Mesenchymal stem cell (in vitro differentiated cells and primary cell): Measurements from ENCODE around the gene RASA3.
"Not testable (repeated sequence)": the region's sequence is repeated elsewhere in the genome, so short reads cannot be mapped to it uniquely, and the experiment has no call there.

Experiments used
- DNase-seq: peaks from one replicate; pipeline ENCODE4 v3.0.0-alpha.2; 2013
- H2AFZ ChIP-seq: one replicate; pipeline ENCODE4 v1.6.1; 2013; ENCODE audit warnings: low read depth, mild to moderate bottlenecking, control low read depth, inconsistent platforms, low read length, moderate library complexity
- H2AK5ac ChIP-seq: 2 replicates; pipeline ENCODE4 v1.6.1; 2013; ENCODE audit warnings: low read length, moderate library complexity, mild to moderate bottlenecking, inconsistent platforms; ENCODE audit not compliant: severe bottlenecking
- H2BK120ac ChIP-seq: one replicate; pipeline ENCODE4 v1.6.1; 2013; ENCODE audit warnings: low read depth, mild to moderate bottlenecking, inconsistent platforms, low read length, moderate library complexity
- H2BK12ac ChIP-seq, 2 experiments: one replicate each; pipeline ENCODE4 v1.6.1; 2013; ENCODE audit warnings: inconsistent platforms in 2 of 2, low read length in 2 of 2, mild to moderate bottlenecking in 2 of 2, moderate library complexity in 2 of 2, control low read depth in 1 of 2
- H2BK15ac ChIP-seq: one replicate; pipeline ENCODE4 v1.6.1; 2013; ENCODE audit warnings: mild to moderate bottlenecking, low read depth, inconsistent platforms; ENCODE audit not compliant: poor library complexity, severe bottlenecking
- H2BK5ac ChIP-seq: 2 replicates; pipeline ENCODE4 v1.6.1; 2013; ENCODE audit warnings: low read depth, mild to moderate bottlenecking, low read length, control low read depth, inconsistent platforms; ENCODE audit not compliant: poor library complexity, severe bottlenecking
- H3K14ac ChIP-seq, 2 experiments: one replicate each; pipeline ENCODE4 v1.6.1; 2013; ENCODE audit warnings: inconsistent platforms in 2 of 2, low read length in 2 of 2, control low read depth in 1 of 2, mild to moderate bottlenecking in 1 of 2, moderate library complexity in 1 of 2
- H3K18ac ChIP-seq, 2 experiments: one replicate each; pipeline ENCODE4 v1.6.1; 2013; ENCODE audit warnings: inconsistent platforms in 2 of 2, low read length in 2 of 2, control low read depth in 1 of 2, low read depth in 1 of 2, mild to moderate bottlenecking in 1 of 2
- H3K23ac ChIP-seq, 2 experiments: one replicate each; pipeline ENCODE4 v1.6.1; 2013; ENCODE audit warnings: inconsistent platforms in 2 of 2, low read length in 2 of 2, mild to moderate bottlenecking in 2 of 2, moderate library complexity in 2 of 2, control low read depth in 1 of 2
- H3K27ac ChIP-seq: 2 replicates; pipeline ENCODE4 v1.5.1; 2013; ENCODE audit warnings: mild to moderate bottlenecking, moderate library complexity, low read length, control low read depth, inconsistent platforms; ENCODE audit not compliant: poor library complexity, severe bottlenecking
- H3K27me3 ChIP-seq, 2 experiments: 2 replicates each; pipeline versions ENCODE4 v1.6.1 to v1.7.0; 2013; ENCODE audit warnings: low read length in 2 of 2, mild to moderate bottlenecking in 2 of 2, moderate library complexity in 2 of 2, control low read depth in 1 of 2, inconsistent platforms in 1 of 2; ENCODE audit not compliant: control insufficient read depth in 1 of 2, insufficient read depth in 1 of 2
- H3K36me3 ChIP-seq, 2 experiments: 2 replicates each; pipeline versions ENCODE4 v1.6.1 to v1.7.0; 2013; ENCODE audit warnings: low read length in 2 of 2, control low read depth in 1 of 2, inconsistent platforms in 1 of 2, low read depth in 1 of 2, mild to moderate bottlenecking in 1 of 2; ENCODE audit not compliant: insufficient read depth in 2 of 2, control insufficient read depth in 1 of 2
- H3K4ac ChIP-seq, 2 experiments: one replicate each; pipeline ENCODE4 v1.6.1; 2013; ENCODE audit warnings: inconsistent platforms in 2 of 2, low read length in 2 of 2, mild to moderate bottlenecking in 2 of 2, moderate library complexity in 2 of 2, control low read depth in 1 of 2, low read depth in 1 of 2
- H3K4me1 ChIP-seq: 2 replicates; pipeline ENCODE4 v1.6.1; 2013; ENCODE audit warnings: low read depth, low read length, control low read depth; ENCODE audit not compliant: control insufficient read depth, insufficient read depth
- H3K4me2 ChIP-seq: 2 replicates; pipeline ENCODE4 v1.6.1; 2013; ENCODE audit warnings: low read length, mild to moderate bottlenecking, inconsistent platforms; ENCODE audit not compliant: poor library complexity, severe bottlenecking
- H3K4me3 ChIP-seq, 2 experiments: 2 replicates each; pipeline versions ENCODE4 v1.5.1 to v1.7.0; 2013; ENCODE audit warnings: low read length in 2 of 2, mild to moderate bottlenecking in 2 of 2, control low read depth in 1 of 2, low read depth in 1 of 2; ENCODE audit not compliant: insufficient read depth in 1 of 2
- H3K79me1 ChIP-seq: replicated peaks from 2 replicates; pipeline ENCODE4 v1.6.1; 2013; ENCODE audit warnings: mild to moderate bottlenecking, control low read depth, low read length, inconsistent platforms; ENCODE audit not compliant: poor library complexity, severe bottlenecking
- H3K9ac ChIP-seq: 2 replicates; pipeline ENCODE4 v1.7.0; 2013; ENCODE audit warnings: mild to moderate bottlenecking, low read length, moderate library complexity
- H3K9me3 ChIP-seq: 2 replicates; pipeline ENCODE4 v1.7.0; 2013; ENCODE audit warnings: mild to moderate bottlenecking, low read length; ENCODE audit not compliant: control insufficient read depth
- H4K8ac ChIP-seq: one replicate; pipeline ENCODE4 v1.6.1; 2013; ENCODE audit warnings: inconsistent platforms, mild to moderate bottlenecking, low read length, moderate library complexity
- H4K91ac ChIP-seq: one replicate; pipeline ENCODE4 v1.6.1; 2013; ENCODE audit warnings: mild to moderate bottlenecking, low read length, inconsistent platforms
- WGBS: methylation state at CpG from one replicate; pipeline ENCODE4 v1.1.7; 2013; ENCODE audit warnings: mixed read lengths; 5-methylcytosine and 5-hydroxymethylcytosine counted together

Gene RASA3

GRCh38 chr13:114126789-114127472 is 5.5 kb downstream of the RASA3 start:
- WGBS: 92% methylated on average over 21 of the region's 21 CpGs
- peak overlapping the region in 1 of 2 experiments; percentile 37 for H3K4ac ChIP-seq

DNA sequence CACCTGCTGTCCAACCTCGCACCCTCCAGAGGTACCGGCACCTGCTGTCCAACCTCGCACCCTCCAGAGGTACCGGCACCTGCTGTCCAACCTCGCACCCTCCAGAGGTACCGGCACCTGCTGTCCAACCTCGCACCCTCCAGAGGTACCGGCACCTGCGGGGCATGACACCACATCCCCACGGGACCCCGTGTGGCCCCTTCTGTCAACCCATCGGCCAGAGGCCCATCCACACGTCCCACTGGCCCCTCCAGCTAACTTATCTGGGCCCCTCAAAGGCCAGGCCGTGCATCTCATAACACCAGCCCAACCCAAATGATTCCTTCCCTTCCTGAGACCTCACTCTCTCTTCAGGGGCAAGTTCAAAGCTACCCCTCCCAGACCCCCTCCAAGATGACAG is 6.3 kb downstream of the RASA3 start:
- not testable (repeated sequence) for H2BK120ac ChIP-seq, H2BK15ac ChIP-seq, DNase-seq, H3K27me3 ChIP-seq, H3K27ac ChIP-seq, H3K23ac ChIP-seq, H2BK5ac ChIP-seq, H2AFZ ChIP-seq, H3K79me1 ChIP-seq, H2AK5ac ChIP-seq, H2BK12ac ChIP-seq, H3K9me3 ChIP-seq, H3K4me3 ChIP-seq, H4K91ac ChIP-seq, H3K9ac ChIP-seq, H3K14ac ChIP-seq, H3K18ac ChIP-seq, H3K4me2 ChIP-seq, H3K4ac ChIP-seq, H4K8ac ChIP-seq
- 97% methylated on average over 12 of the region's 14 CpGs for WGBS
- Histone ChIP-seq H3K4me1 (peaks cover 70% of the 10 kb centered on the region), H3K36me3 (peaks cover 11 to 38% of the 10 kb centered on the region in 2 experiments)

More at GRCh38 chr13:114126789-114127472, 5.5 kb downstream of the RASA3 start:
- Histone ChIP-seq H2AK5ac (peak overlapping the region; percentile 77), H3K4me3 (peak overlapping the region in 1 of 2 experiments; percentile 10), H4K8ac (peak overlapping the region; percentile 83), H2BK12ac (peak overlapping the region in 1 of 2 experiments; percentile 28), H3K36me3 (peaks cover 11 to 32% of the 10 kb centered on the region in 2 experiments), H3K4me2 (no peak overlapping the region), H3K23ac (no peak overlapping the region), H3K9ac (peak overlapping the region; percentile 96), H3K14ac (peak overlapping the region in 1 of 2 experiments; percentile 48), H3K27me3 (no peaks in the 10 kb centered on the region), H4K91ac (peak overlapping the region; percentile 71), H2AFZ (no peak overlapping the region), H2BK120ac (peak overlapping the region; percentile 42), H3K9me3 (no peaks in the 10 kb centered on the region), H3K79me1 (no peaks in the 10 kb centered on the region), H3K4me1 (peaks cover 61% of the 10 kb centered on the region), H3K27ac (peak overlapping the region; percentile 94), H3K18ac (peak overlapping the region; percentile 14 to 34), H2BK5ac (no peak overlapping the region), H2BK15ac (peak overlapping the region; percentile 85)
- DNase-seq: no peak

- Histone ChIP-seq H2BK12ac (peak overlapping the region in 1 of 2 experiments; percentile 69), H3K18ac (peak overlapping the region in 1 of 2 experiments; percentile 28), H3K9ac (no peak overlapping the region), H3K4me1 (peaks cover 73% of the 10 kb centered on the region), H3K14ac (no peak overlapping the region), H2BK5ac (no peak overlapping the region), H3K27ac (no peak overlapping the region), H3K4me2 (no peak overlapping the region), H2BK120ac (no peak overlapping the region), H3K4me3 (no peak overlapping the region), H3K36me3 (peaks cover 11 to 39% of the 10 kb centered on the region in 2 experiments), H2BK15ac (no peak overlapping the region), H3K27me3 (no peaks in the 10 kb centered on the region), H3K9me3 (no peaks in the 10 kb centered on the region), H3K79me1 (no peaks in the 10 kb centered on the region), H3K23ac (no peak overlapping the region), H4K8ac (no peak overlapping the region), H2AK5ac (peak overlapping the region; percentile 33), H3K4ac (peak overlapping the region in 1 of 2 experiments; percentile 37), H4K91ac (no peak overlapping the region), H2AFZ (no peak overlapping the region)
- WGBS: 99% methylated on average over 16 of the region's 19 CpGs
- no peak for DNase-seq
Observed at GRCh38 chr13:114125589-114125988, 6.8 kb downstream of the RASA3 start.

GRCh38 chr13:114124921-114125320 is 7.5 kb downstream of the RASA3 start:
- no peak overlapping the region for H4K91ac ChIP-seq
- peaks cover 70% of the 10 kb centered on the region for H3K4me1 ChIP-seq
- H3K4ac ChIP-seq: no peak overlapping the region
- H2BK5ac ChIP-seq: no peak overlapping the region
- no peak overlapping the region for H3K23ac ChIP-seq
- H3K27ac ChIP-seq: no peak overlapping the region
- H3K79me1 ChIP-seq: no peaks in the 10 kb centered on the region
- H3K4me2 ChIP-seq: no peak overlapping the region
- no peak overlapping the region for H3K9ac ChIP-seq
- H3K36me3 ChIP-seq: peaks cover 11 to 39% of the 10 kb centered on the region in 2 experiments
- no peak overlapping the region for H4K8ac ChIP-seq
- no peak overlapping the region for H2BK120ac ChIP-seq
- H3K4me3 ChIP-seq: no peak overlapping the region
- H3K18ac ChIP-seq: peak overlapping the region in 1 of 2 experiments; percentile 10
- H2BK12ac ChIP-seq: no peak overlapping the region
- no peak overlapping the region for H3K14ac ChIP-seq
- 45% methylated on average over 9 of the region's 9 CpGs for WGBS
- peak; percentile 81 for DNase-seq
- no peak overlapping the region for H2BK15ac ChIP-seq
- H2AFZ ChIP-seq: no peak overlapping the region
- no peaks in the 10 kb centered on the region for H3K9me3 ChIP-seq
- H3K27me3 ChIP-seq: no peaks in the 10 kb centered on the region
- H2AK5ac ChIP-seq: no peak overlapping the region
